ENCODE results near the gene DPH1.
A peak's percentile ranks its signal among the peaks of the same experiment; 100 is the strongest.

Gene DPH1

GRCh38 chr17:2067608-2068024 lies 37.7 kb downstream of the DPH1 start:
- H3K27ac ChIP-seq (ENCODE audit: low read depth in 2 of 2, low read length in 2 of 2), result peak overlapping the region; percentile 57 to 83
- no peak overlapping the region for H3K4me3 ChIP-seq (ENCODE audit: low read length in 2 of 2)
- H3K4me1 ChIP-seq (ENCODE audit: control insufficient read depth in 2 of 2, insufficient read depth in 2 of 2, low read length in 2 of 2), result peaks cover 28 to 44% of the 10 kb centered on the region in 2 donors
- H3K9me3 ChIP-seq (ENCODE audit: control insufficient read depth in 2 of 2, low read length in 2 of 2), result no peaks in the 10 kb centered on the region
- H3K27me3 ChIP-seq (ENCODE audit: control insufficient read depth in 2 of 2, insufficient read depth in 2 of 2, low read length in 2 of 2), result no peaks in the 10 kb centered on the region
- H3K9ac ChIP-seq (ENCODE audit: low read depth in 1 of 2, low read length in 2 of 2), result peak overlapping the region in 1 of 2 donors; percentile 2
- H3K36me3 ChIP-seq (ENCODE audit: control insufficient read depth in 2 of 2, insufficient read depth in 2 of 2, low read length in 2 of 2), result peaks cover 16 to 33% of the 10 kb centered on the region in 2 donors

GRCh38 chr17:2068031-2068518 lies 38.1 kb downstream of the DPH1 start:
- H3K27me3 ChIP-seq (ENCODE audit: control insufficient read depth in 2 of 2, insufficient read depth in 2 of 2, low read length in 2 of 2), result no peaks in the 10 kb centered on the region
- H3K27ac ChIP-seq (ENCODE audit: low read depth in 2 of 2, low read length in 2 of 2), result peak overlapping the region; percentile 57 to 83
- H3K4me1 ChIP-seq (ENCODE audit: control insufficient read depth in 2 of 2, insufficient read depth in 2 of 2, low read length in 2 of 2), result peaks cover 24 to 45% of the 10 kb centered on the region in 2 donors
- H3K36me3 ChIP-seq (ENCODE audit: control insufficient read depth in 2 of 2, insufficient read depth in 2 of 2, low read length in 2 of 2), result peaks cover 16 to 30% of the 10 kb centered on the region in 2 donors
- no peak overlapping the region for H3K4me3 ChIP-seq (ENCODE audit: low read length in 2 of 2)
- no peak overlapping the region for H3K9ac ChIP-seq (ENCODE audit: low read depth in 1 of 2, low read length in 2 of 2)
- no peaks in the 10 kb centered on the region for H3K9me3 ChIP-seq (ENCODE audit: control insufficient read depth in 2 of 2, low read length in 2 of 2)

GRCh38 chr17:2068519-2069051 lies 38.6 kb downstream of the DPH1 start:
- peak overlapping the region in 1 of 2 donors; percentile 1 for H3K9ac ChIP-seq (ENCODE audit: low read depth in 1 of 2, low read length in 2 of 2)
- peaks cover 22 to 45% of the 10 kb centered on the region in 2 donors for H3K4me1 ChIP-seq (ENCODE audit: control insufficient read depth in 2 of 2, insufficient read depth in 2 of 2, low read length in 2 of 2)
- no peaks in the 10 kb centered on the region for H3K27me3 ChIP-seq (ENCODE audit: control insufficient read depth in 2 of 2, insufficient read depth in 2 of 2, low read length in 2 of 2)
- H3K4me3 ChIP-seq (ENCODE audit: low read length in 2 of 2), result no peak overlapping the region
- H3K36me3 ChIP-seq (ENCODE audit: control insufficient read depth in 2 of 2, insufficient read depth in 2 of 2, low read length in 2 of 2), result peaks cover 16 to 30% of the 10 kb centered on the region in 2 donors
- H3K9me3 ChIP-seq (ENCODE audit: control insufficient read depth in 2 of 2, low read length in 2 of 2), result no peaks in the 10 kb centered on the region
- peak overlapping the region; percentile 63 to 83 for H3K27ac ChIP-seq (ENCODE audit: low read depth in 2 of 2, low read length in 2 of 2)

- Histone ChIP-seq H3K27me3 (ENCODE audit: control insufficient read depth in 2 of 2, insufficient read depth in 2 of 2, low read length in 2 of 2) (no peaks in the 10 kb centered on the region), H3K9ac (ENCODE audit: low read depth in 1 of 2, low read length in 2 of 2) (no peak overlapping the region), H3K9me3 (ENCODE audit: control insufficient read depth in 2 of 2, low read length in 2 of 2) (no peaks in the 10 kb centered on the region), H3K4me1 (ENCODE audit: control insufficient read depth in 2 of 2, insufficient read depth in 2 of 2, low read length in 2 of 2) (peaks cover 22 to 41% of the 10 kb centered on the region in 2 donors), H3K36me3 (ENCODE audit: control insufficient read depth in 2 of 2, insufficient read depth in 2 of 2, low read length in 2 of 2) (peaks cover 12 to 21% of the 10 kb centered on the region in 2 donors), H3K4me3 (ENCODE audit: low read length in 2 of 2) (peak overlapping the region in 1 of 2 donors; percentile 1), H3K27ac (ENCODE audit: low read depth in 2 of 2, low read length in 2 of 2) (peak overlapping the region; percentile 62 to 79)
Measured at GRCh38 chr17:2070241-2071023, 40.5 kb downstream of the DPH1 start.

GRCh38 chr17:2071024-2071385 lies 41.1 kb downstream of the DPH1 start:
- peak overlapping the region in 1 of 2 donors; percentile 24 for H3K9ac ChIP-seq (ENCODE audit: low read depth in 1 of 2, low read length in 2 of 2)
- H3K9me3 ChIP-seq (ENCODE audit: control insufficient read depth in 2 of 2, low read length in 2 of 2), result no peaks in the 10 kb centered on the region
- H3K27ac ChIP-seq (ENCODE audit: low read depth in 2 of 2, low read length in 2 of 2), result peak overlapping the region; percentile 62 to 79
- peak overlapping the region in 1 of 2 donors; percentile 1 for H3K4me3 ChIP-seq (ENCODE audit: low read length in 2 of 2)
- H3K36me3 ChIP-seq (ENCODE audit: control insufficient read depth in 2 of 2, insufficient read depth in 2 of 2, low read length in 2 of 2), result peaks cover 10 to 16% of the 10 kb centered on the region in 2 donors
- H3K4me1 ChIP-seq (ENCODE audit: control insufficient read depth in 2 of 2, insufficient read depth in 2 of 2, low read length in 2 of 2), result peaks cover 22 to 42% of the 10 kb centered on the region in 2 donors
- H3K27me3 ChIP-seq (ENCODE audit: control insufficient read depth in 2 of 2, insufficient read depth in 2 of 2, low read length in 2 of 2), result no peaks in the 10 kb centered on the region

GRCh38 chr17:2071455-2072281 lies 41.7 kb downstream of the DPH1 start:
- Histone ChIP-seq H3K4me1 (ENCODE audit: control insufficient read depth in 2 of 2, insufficient read depth in 2 of 2, low read length in 2 of 2) (peaks cover 18 to 41% of the 10 kb centered on the region in 2 donors), H3K36me3 (ENCODE audit: control insufficient read depth in 2 of 2, insufficient read depth in 2 of 2, low read length in 2 of 2) (peaks cover 6 to 12% of the 10 kb centered on the region in 2 donors), H3K4me3 (ENCODE audit: low read length in 2 of 2) (no peak overlapping the region), H3K27me3 (ENCODE audit: control insufficient read depth in 2 of 2, insufficient read depth in 2 of 2, low read length in 2 of 2) (no peaks in the 10 kb centered on the region), H3K9me3 (ENCODE audit: control insufficient read depth in 2 of 2, low read length in 2 of 2) (no peaks in the 10 kb centered on the region), H3K27ac (ENCODE audit: low read depth in 2 of 2, low read length in 2 of 2) (peak overlapping the region; percentile 62 to 79), H3K9ac (ENCODE audit: low read depth in 1 of 2, low read length in 2 of 2) (peak overlapping the region in 1 of 2 donors; percentile 24)

GRCh38 chr17:2074919-2075318 lies 45.0 kb downstream of the DPH1 start:
- H3K36me3 ChIP-seq (ENCODE audit: control insufficient read depth in 2 of 2, insufficient read depth in 2 of 2, low read length in 2 of 2), result peaks cover 10 to 16% of the 10 kb centered on the region in 2 donors
- H3K9ac ChIP-seq (ENCODE audit: low read depth in 1 of 2, low read length in 2 of 2), result no peak overlapping the region
- H3K27me3 ChIP-seq (ENCODE audit: control insufficient read depth in 2 of 2, insufficient read depth in 2 of 2, low read length in 2 of 2), result no peaks in the 10 kb centered on the region
- H3K27ac ChIP-seq (ENCODE audit: low read depth in 2 of 2, low read length in 2 of 2), result peak overlapping the region in 1 of 2 donors; percentile 61
- no peak overlapping the region for H3K4me3 ChIP-seq (ENCODE audit: low read length in 2 of 2)
- peaks cover 7 to 21% of the 10 kb centered on the region in 2 donors for H3K4me1 ChIP-seq (ENCODE audit: control insufficient read depth in 2 of 2, insufficient read depth in 2 of 2, low read length in 2 of 2)
- H3K9me3 ChIP-seq (ENCODE audit: control insufficient read depth in 2 of 2, low read length in 2 of 2), result no peaks in the 10 kb centered on the region

GRCh38 chr17:2075336-2076086 lies 45.6 kb downstream of the DPH1 start:
- Histone ChIP-seq H3K27me3 (ENCODE audit: control insufficient read depth in 2 of 2, insufficient read depth in 2 of 2, low read length in 2 of 2) (no peaks in the 10 kb centered on the region), H3K9me3 (ENCODE audit: control insufficient read depth in 2 of 2, low read length in 2 of 2) (no peaks in the 10 kb centered on the region), H3K4me3 (ENCODE audit: low read length in 2 of 2) (no peak overlapping the region), H3K27ac (ENCODE audit: low read depth in 2 of 2, low read length in 2 of 2) (peak overlapping the region; percentile 38 to 64), H3K9ac (ENCODE audit: low read depth in 1 of 2, low read length in 2 of 2) (no peak overlapping the region), H3K4me1 (ENCODE audit: control insufficient read depth in 2 of 2, insufficient read depth in 2 of 2, low read length in 2 of 2) (peaks cover 7 to 21% of the 10 kb centered on the region in 2 donors), H3K36me3 (ENCODE audit: control insufficient read depth in 2 of 2, insufficient read depth in 2 of 2, low read length in 2 of 2) (peaks cover 10 to 16% of the 10 kb centered on the region in 2 donors)

- Histone ChIP-seq H3K27me3 (ENCODE audit: control insufficient read depth in 2 of 2, insufficient read depth in 2 of 2, low read length in 2 of 2) (no peaks in the 10 kb centered on the region), H3K4me1 (ENCODE audit: control insufficient read depth in 2 of 2, insufficient read depth in 2 of 2, low read length in 2 of 2) (peaks cover 7 to 16% of the 10 kb centered on the region in 2 donors), H3K9ac (ENCODE audit: low read depth in 1 of 2, low read length in 2 of 2) (no peak overlapping the region), H3K4me3 (ENCODE audit: low read length in 2 of 2) (no peak overlapping the region), H3K36me3 (ENCODE audit: control insufficient read depth in 2 of 2, insufficient read depth in 2 of 2, low read length in 2 of 2) (peaks cover 16 to 22% of the 10 kb centered on the region in 2 donors), H3K9me3 (ENCODE audit: control insufficient read depth in 2 of 2, low read length in 2 of 2) (no peaks in the 10 kb centered on the region), H3K27ac (ENCODE audit: low read depth in 2 of 2, low read length in 2 of 2) (peak overlapping the region; percentile 38 to 64)
Measured at GRCh38 chr17:2076087-2076984, 46.4 kb downstream of the DPH1 start.

Measured in mucosa of rectum (tissue), 2 donors.